ENCODE measurements around the gene CMTM7.

- TF ChIP-seq CTCF (IDR thresholded peaks at IDR 0.05; ENCODE audit: low read depth, low read length) = no peak
- no peak for TF ChIP-seq EZH2phosphoT487 (IDR thresholded peaks at IDR 0.05; ENCODE audit: low read depth)
These were observed 15.1 kb downstream of the CMTM7 start for GRCh38 chr3:32406486-32407408.

Measured in OCI-LY3 (cell line).